HEK293 (cell line): ENCODE results near the gene CDK4.

Experiments used
- BCL11A ChIP-seq: fragments of 450-650 bp; formaldehyde crosslinking; IDR thresholded peaks from 2 replicates; pipeline ENCODE4 v1.5.1; 2016; ENCODE audit warnings: low read depth, missing biosample characterization, missing genetic modification characterization
- BCL11B ChIP-seq: fragments of 450-650 bp; formaldehyde crosslinking; IDR thresholded peaks from 2 replicates; pipeline ENCODE4 v1.5.1; 2016; ENCODE audit warnings: low read depth, missing biosample characterization, missing genetic modification characterization
- GLI2 ChIP-seq: fragments of 450-650 bp; formaldehyde crosslinking; IDR thresholded peaks from 2 replicates; pipeline ENCODE4; 2017; ENCODE audit warnings: missing biosample characterization, missing genetic modification characterization, low read depth, borderline replicate concordance
- GLIS1 ChIP-seq: fragments of 450-650 bp; formaldehyde crosslinking; IDR thresholded peaks from 2 replicates; pipeline ENCODE4 v1.5.1; 2016; ENCODE audit warnings: missing biosample characterization, missing genetic modification characterization
- GLIS2 ChIP-seq: fragments of 450-650 bp; formaldehyde crosslinking; IDR thresholded peaks from 2 replicates; pipeline ENCODE4 v1.5.1; 2016; ENCODE audit warnings: missing biosample characterization, missing genetic modification characterization
- HOXC10 ChIP-seq: sonication (generic); formaldehyde crosslinking; IDR thresholded peaks from 2 replicates; pipeline ENCODE4 v1.8.1; 2023; ENCODE audit warnings: mild to moderate bottlenecking, missing genetic modification reagents
- IKZF3 ChIP-seq: fragments of 450-650 bp; IDR thresholded peaks from 2 replicates; pipeline ENCODE4 v1.5.0; 2018; ENCODE audit warnings: missing biosample characterization, mild to moderate bottlenecking, missing genetic modification characterization, moderate library complexity
- PRDM1 ChIP-seq: fragments of 450-650 bp; formaldehyde crosslinking; IDR thresholded peaks from 2 replicates; pipeline ENCODE4; 2016; ENCODE audit warnings: missing biosample characterization, missing genetic modification characterization
- SETDB1 ChIP-seq: IDR thresholded peaks from one replicate; pipeline ENCODE4 v1.6.1; 2017; ENCODE audit warnings: mild to moderate bottlenecking, low read length, moderate library complexity, mixed read lengths; ENCODE audit not compliant: insufficient read length
- SP3 ChIP-seq: fragments of 450-650 bp; formaldehyde crosslinking; IDR thresholded peaks from 2 replicates; pipeline ENCODE4 v1.5.1; 2016; ENCODE audit warnings: missing biosample characterization, missing genetic modification characterization
- ZFP37 ChIP-seq: fragments of 450-650 bp; formaldehyde crosslinking; IDR thresholded peaks from 2 replicates; pipeline ENCODE4 v1.5.1; 2016; ENCODE audit warnings: missing biosample characterization, missing genetic modification characterization
- ZNF146 ChIP-seq: fragments of 450-650 bp; formaldehyde crosslinking; IDR thresholded peaks from 2 replicates; pipeline ENCODE4 v1.5.1; 2016; ENCODE audit warnings: missing biosample characterization, missing genetic modification characterization
- ZNF157 ChIP-seq: fragments of 450-650 bp; formaldehyde crosslinking; IDR thresholded peaks from 2 replicates; pipeline ENCODE4 v1.5.1; 2016; ENCODE audit warnings: missing biosample characterization, missing genetic modification characterization
- ZNF202 ChIP-seq: fragments of 450-650 bp; formaldehyde crosslinking; IDR thresholded peaks from 2 replicates; pipeline ENCODE4 v1.5.1; 2016; ENCODE audit warnings: missing biosample characterization, missing genetic modification characterization, borderline replicate concordance
- ZNF26 ChIP-seq: fragments of 450-650 bp; formaldehyde crosslinking; IDR thresholded peaks from 2 replicates; pipeline ENCODE4 v1.5.1; 2016; ENCODE audit warnings: missing biosample characterization, missing genetic modification characterization
- ZNF292 ChIP-seq: fragments of 450-650 bp; formaldehyde crosslinking; IDR thresholded peaks from 2 replicates; pipeline ENCODE4 v1.5.1; 2016; ENCODE audit warnings: low read depth, missing biosample characterization, missing genetic modification characterization, borderline replicate concordance
- ZNF311 ChIP-seq: fragments of 450-650 bp; formaldehyde crosslinking; IDR thresholded peaks from 2 replicates; pipeline ENCODE4 v1.5.1; 2017; ENCODE audit warnings: missing biosample characterization, missing genetic modification characterization, borderline replicate concordance
- ZNF324 ChIP-seq: fragments of 450-650 bp; formaldehyde crosslinking; IDR thresholded peaks from 2 replicates; pipeline ENCODE4 v1.5.1; 2016; ENCODE audit warnings: missing biosample characterization, missing genetic modification characterization
- ZNF473 ChIP-seq: fragments of 450-650 bp; formaldehyde crosslinking; IDR thresholded peaks from 2 replicates; pipeline ENCODE4 v1.5.1; 2017; ENCODE audit warnings: missing biosample characterization, missing genetic modification characterization
- ZNF501 ChIP-seq: fragments of 450-650 bp; formaldehyde crosslinking; IDR thresholded peaks from 2 replicates; pipeline ENCODE4 v1.5.1; 2016; ENCODE audit warnings: missing biosample characterization, missing genetic modification characterization
- ZNF510 ChIP-seq: fragments of 450-650 bp; formaldehyde crosslinking; IDR thresholded peaks from 2 replicates; pipeline ENCODE4 v1.5.1; 2018; ENCODE audit warnings: mild to moderate bottlenecking, missing genetic modification characterization, missing biosample characterization; ENCODE audit not compliant: insufficient replicate concordance
- ZNF571 ChIP-seq: fragments of 450-650 bp; formaldehyde crosslinking; IDR thresholded peaks from 2 replicates; pipeline ENCODE4 v1.5.0; 2017; ENCODE audit warnings: missing biosample characterization, missing genetic modification characterization
- ZNF600 ChIP-seq: fragments of 450-650 bp; formaldehyde crosslinking; IDR thresholded peaks from 2 replicates; pipeline ENCODE4 v1.5.1; 2016; ENCODE audit warnings: missing biosample characterization, missing genetic modification characterization
- ZNF621 ChIP-seq: fragments of 450-650 bp; formaldehyde crosslinking; IDR thresholded peaks from 2 replicates; pipeline ENCODE4 v1.5.1; 2017; ENCODE audit warnings: missing biosample characterization, missing genetic modification characterization
- ZNF623 ChIP-seq: fragments of 450-650 bp; formaldehyde crosslinking; IDR thresholded peaks from 2 replicates; pipeline ENCODE4 v1.5.1; 2016; ENCODE audit warnings: missing biosample characterization, missing genetic modification characterization
- ZNF785 ChIP-seq: fragments of 450-650 bp; formaldehyde crosslinking; IDR thresholded peaks from 2 replicates; pipeline ENCODE4 v1.5.1; 2016; ENCODE audit warnings: missing biosample characterization, missing genetic modification characterization
- ZSCAN16 ChIP-seq: fragments of 450-650 bp; formaldehyde crosslinking; IDR thresholded peaks from 2 replicates; pipeline ENCODE4 v1.5.1; 2016; ENCODE audit warnings: missing biosample characterization, missing genetic modification characterization
- TF ChIP-seq, protein P1 (sequence below): fragments of 450-650 bp; formaldehyde crosslinking; IDR thresholded peaks from 2 replicates; pipeline ENCODE4 v1.5.1; 2017; ENCODE audit warnings: missing biosample characterization, missing genetic modification characterization
- TF ChIP-seq, protein P2 (sequence below): fragments of 450-650 bp; formaldehyde crosslinking; IDR thresholded peaks from 2 replicates; pipeline ENCODE4 v1.5.1; 2016; ENCODE audit warnings: missing biosample characterization, missing genetic modification characterization, low read depth
- TF ChIP-seq, protein P3 (sequence below): fragments of 450-650 bp; formaldehyde crosslinking; IDR thresholded peaks from 2 replicates; pipeline ENCODE4 v1.5.1; 2016; ENCODE audit warnings: missing biosample characterization, missing genetic modification characterization
- TF ChIP-seq, protein P4 (sequence below): fragments of 450-650 bp; formaldehyde crosslinking; IDR thresholded peaks from 2 replicates; pipeline ENCODE4; 2016; ENCODE audit warnings: missing biosample characterization, missing genetic modification characterization

CDK4 gene

GRCh38 chr12:57771873-57772428 is 19.8 kb upstream of the CDK4 start, which contains the start of gene METTL1 (continued):
- TF ChIP-seq ZNF324 (tag by site-specific recombination) (peak; percentile 94; the same call in 1 of the 2 replicates), ZNF621 (no peak), GLIS2 (tag by site-specific recombination) (peak; percentile 77), GLI2 (no peak), BCL11A (tag by site-specific recombination) (no peak), ZNF785 (tag by site-specific recombination) (no peak), ZNF473 (tag by site-specific recombination) (no peak), ZFP37 (peak; percentile 74), ZNF510 (no peak), ZNF157 (tag by site-specific recombination) (no peak), ZNF311 (no peak), ZSCAN16 (tag by site-specific recombination) (no peak), ZNF571 (no peak), ZNF600 (tag by site-specific recombination) (peak; percentile 99), HOXC10 (CRISPR knock-in tag) (no peak), SETDB1 (no peak), ZNF292 (tag by site-specific recombination) (no peak), PRDM1 (no peak), ZNF501 (tag by site-specific recombination) (peak; percentile 99), IKZF3 (tag by site-specific recombination) (no peak), ZNF146 (no peak), BCL11B (tag by site-specific recombination) (no peak), ZNF623 (tag by site-specific recombination) (no peak), ZNF26 (no peak), GLIS1 (peak; percentile 74), SP3 (tag by site-specific recombination) (peak; percentile 93), ZNF202 (tag by site-specific recombination) (no peak)
- TF ChIP-seq, protein P1, sequence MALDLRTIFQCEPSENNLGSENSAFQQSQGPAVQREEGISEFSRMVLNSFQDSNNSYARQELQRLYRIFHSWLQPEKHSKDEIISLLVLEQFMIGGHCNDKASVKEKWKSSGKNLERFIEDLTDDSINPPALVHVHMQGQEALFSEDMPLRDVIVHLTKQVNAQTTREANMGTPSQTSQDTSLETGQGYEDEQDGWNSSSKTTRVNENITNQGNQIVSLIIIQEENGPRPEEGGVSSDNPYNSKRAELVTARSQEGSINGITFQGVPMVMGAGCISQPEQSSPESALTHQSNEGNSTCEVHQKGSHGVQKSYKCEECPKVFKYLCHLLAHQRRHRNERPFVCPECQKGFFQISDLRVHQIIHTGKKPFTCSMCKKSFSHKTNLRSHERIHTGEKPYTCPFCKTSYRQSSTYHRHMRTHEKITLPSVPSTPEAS (tag by site-specific recombination): peak; percentile 38; the same call in 1 of the 2 replicates
- TF ChIP-seq, protein P2, sequence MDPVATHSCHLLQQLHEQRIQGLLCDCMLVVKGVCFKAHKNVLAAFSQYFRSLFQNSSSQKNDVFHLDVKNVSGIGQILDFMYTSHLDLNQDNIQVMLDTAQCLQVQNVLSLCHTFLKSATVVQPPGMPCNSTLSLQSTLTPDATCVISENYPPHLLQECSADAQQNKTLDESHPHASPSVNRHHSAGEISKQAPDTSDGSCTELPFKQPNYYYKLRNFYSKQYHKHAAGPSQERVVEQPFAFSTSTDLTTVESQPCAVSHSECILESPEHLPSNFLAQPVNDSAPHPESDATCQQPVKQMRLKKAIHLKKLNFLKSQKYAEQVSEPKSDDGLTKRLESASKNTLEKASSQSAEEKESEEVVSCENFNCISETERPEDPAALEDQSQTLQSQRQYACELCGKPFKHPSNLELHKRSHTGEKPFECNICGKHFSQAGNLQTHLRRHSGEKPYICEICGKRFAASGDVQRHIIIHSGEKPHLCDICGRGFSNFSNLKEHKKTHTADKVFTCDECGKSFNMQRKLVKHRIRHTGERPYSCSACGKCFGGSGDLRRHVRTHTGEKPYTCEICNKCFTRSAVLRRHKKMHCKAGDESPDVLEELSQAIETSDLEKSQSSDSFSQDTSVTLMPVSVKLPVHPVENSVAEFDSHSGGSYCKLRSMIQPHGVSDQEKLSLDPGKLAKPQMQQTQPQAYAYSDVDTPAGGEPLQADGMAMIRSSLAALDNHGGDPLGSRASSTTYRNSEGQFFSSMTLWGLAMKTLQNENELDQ (tag by site-specific recombination): no peak
- TF ChIP-seq, protein P3, sequence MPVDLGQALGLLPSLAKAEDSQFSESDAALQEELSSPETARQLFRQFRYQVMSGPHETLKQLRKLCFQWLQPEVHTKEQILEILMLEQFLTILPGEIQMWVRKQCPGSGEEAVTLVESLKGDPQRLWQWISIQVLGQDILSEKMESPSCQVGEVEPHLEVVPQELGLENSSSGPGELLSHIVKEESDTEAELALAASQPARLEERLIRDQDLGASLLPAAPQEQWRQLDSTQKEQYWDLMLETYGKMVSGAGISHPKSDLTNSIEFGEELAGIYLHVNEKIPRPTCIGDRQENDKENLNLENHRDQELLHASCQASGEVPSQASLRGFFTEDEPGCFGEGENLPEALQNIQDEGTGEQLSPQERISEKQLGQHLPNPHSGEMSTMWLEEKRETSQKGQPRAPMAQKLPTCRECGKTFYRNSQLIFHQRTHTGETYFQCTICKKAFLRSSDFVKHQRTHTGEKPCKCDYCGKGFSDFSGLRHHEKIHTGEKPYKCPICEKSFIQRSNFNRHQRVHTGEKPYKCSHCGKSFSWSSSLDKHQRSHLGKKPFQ (tag by site-specific recombination): peak; percentile 35; the same call in 1 of the 2 replicates
- TF ChIP-seq, protein P4, sequence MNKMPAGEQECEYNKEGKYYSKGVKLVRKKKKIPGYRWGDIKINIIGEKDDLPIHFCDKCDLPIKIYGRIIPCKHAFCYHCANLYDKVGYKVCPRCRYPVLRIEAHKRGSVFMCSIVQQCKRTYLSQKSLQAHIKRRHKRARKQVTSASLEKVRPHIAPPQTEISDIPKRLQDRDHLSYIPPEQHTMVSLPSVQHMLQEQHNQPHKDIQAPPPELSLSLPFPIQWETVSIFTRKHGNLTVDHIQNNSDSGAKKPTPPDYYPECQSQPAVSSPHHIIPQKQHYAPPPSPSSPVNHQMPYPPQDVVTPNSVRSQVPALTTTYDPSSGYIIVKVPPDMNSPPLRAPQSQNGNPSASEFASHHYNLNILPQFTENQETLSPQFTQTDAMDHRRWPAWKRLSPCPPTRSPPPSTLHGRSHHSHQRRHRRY: no peak
